SU-DHL-6 (cell line): ENCODE measurements around the gene FGF22.

Experiments
- H2AFZ ChIP-seq: fragments of 200-600 bp; sonication (generic); 2 replicates; pipeline ENCODE4 v1.6.1; 2014; ENCODE audit warnings: low read depth, mild to moderate bottlenecking, moderate library complexity, mixed read lengths, antibody characterized with exemption, low read length; ENCODE audit not compliant: severe bottlenecking
- H3F3A ChIP-seq: fragments of 200-600 bp; shearing (Covaris generic); 2 replicates; pipeline ENCODE4 v1.6.0; 2016; ENCODE audit warnings: antibody characterized with exemption, mild to moderate bottlenecking; ENCODE audit not compliant: insufficient read depth
- H3K27ac ChIP-seq: fragments of 200-600 bp; sonication (generic); 2 replicates; pipeline ENCODE4 v1.5.1; 2016; ENCODE audit warnings: low read depth, mild to moderate bottlenecking, low read length, moderate library complexity, mixed read lengths
- H3K27me3 ChIP-seq: fragments of 200-600 bp; sonication (generic), shearing (Covaris generic); 2 replicates; pipeline ENCODE4 v1.6.0; 2014; ENCODE audit warnings: mild to moderate bottlenecking, low read length
- H3K36me3 ChIP-seq: fragments of 200-600 bp; sonication (generic); 2 replicates; pipeline ENCODE4 v1.6.1; 2014; ENCODE audit warnings: mild to moderate bottlenecking, low read length, mixed read lengths
- H3K4me2 ChIP-seq: fragments of 300-600, 200-600 bp; shearing (Covaris generic), sonication (generic); 2 replicates; pipeline ENCODE4 v1.6.0; 2014; ENCODE audit warnings: low read length, low read depth, mild to moderate bottlenecking; ENCODE audit not compliant: poor library complexity, severe bottlenecking
- H3K4me3 ChIP-seq: fragments of 200-600 bp; sonication (generic); 2 replicates; pipeline ENCODE4 v1.5.1; 2014; ENCODE audit warnings: antibody characterized with exemption, low read length, mild to moderate bottlenecking, mixed read lengths; ENCODE audit not compliant: insufficient read depth, poor library complexity, severe bottlenecking
- H3K79me2 ChIP-seq: fragments of 200-600 bp; sonication (generic); 2 replicates; pipeline ENCODE4 v1.6.1; 2014; ENCODE audit warnings: mild to moderate bottlenecking, low read length, moderate library complexity; ENCODE audit not compliant: insufficient read depth
- H3K9ac ChIP-seq: fragments of 200-600 bp; sonication (generic); 2 replicates; pipeline ENCODE4 v1.7.0; 2014; ENCODE audit warnings: mild to moderate bottlenecking, low read length
- H3K9me2 ChIP-seq: fragments of 200-600 bp; sonication (generic); replicated peaks from 2 replicates; pipeline ENCODE4 v1.6.1; 2014; ENCODE audit warnings: low read length; ENCODE audit not compliant: insufficient read depth
- H3K9me3 ChIP-seq: fragments of 200-600 bp; sonication (generic); 2 replicates; pipeline ENCODE4 v1.6.1; 2014; ENCODE audit warnings: low read length, mixed read lengths; ENCODE audit not compliant: insufficient read depth
- H4K20me1 ChIP-seq: fragments of 200-600 bp; sonication (generic); 2 replicates; pipeline ENCODE4 v1.6.1; 2014; ENCODE audit warnings: low read depth, mild to moderate bottlenecking, antibody characterized with exemption, low read length, moderate library complexity, mixed read lengths
- EZH2phosphoT487 ChIP-seq: fragments of 200-600 bp; sonication (generic), shearing (Covaris generic); conservative IDR thresholded peaks from 2 replicates; pipeline ENCODE4 v1.6.1; 2018; ENCODE audit warnings: mild to moderate bottlenecking, antibody characterized with exemption, low read length, moderate library complexity, mixed read lengths
- TF ChIP-seq, protein P1 (sequence below): fragments of 200-600 bp; sonication (generic); IDR thresholded peaks from one replicate; pipeline ENCODE4 v1.5.1; 2017; ENCODE audit warnings: antibody characterized with exemption, mild to moderate bottlenecking, low read length, moderate library complexity; ENCODE audit not compliant: insufficient read depth, poor library complexity, severe bottlenecking

Gene FGF22

DNA sequence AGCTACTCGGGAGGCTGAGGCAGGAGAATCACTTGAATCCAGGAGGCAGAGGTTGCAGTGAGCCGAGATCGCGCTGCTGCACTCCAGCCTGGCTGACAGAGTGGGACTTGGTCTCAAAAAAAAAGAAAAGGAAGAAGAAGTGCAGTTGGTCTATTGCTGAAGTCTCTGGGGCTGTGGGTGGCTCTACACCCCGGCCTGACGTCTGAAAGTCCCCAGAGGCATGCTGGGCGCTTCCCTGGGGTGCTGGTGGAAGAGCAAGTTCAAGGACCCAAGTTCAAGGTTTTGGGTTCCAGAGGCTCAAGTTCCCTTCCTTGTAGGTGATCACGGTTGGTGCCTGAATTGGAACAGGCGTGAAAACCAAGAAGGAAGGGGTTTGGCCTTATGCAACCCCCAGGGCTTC is 46.2 kb upstream of the FGF22 start:
- Histone ChIP-seq H3K9ac (no peak overlapping the region), H3K4me3 (no peak overlapping the region), H3K79me2 (no peaks in the 10 kb centered on the region), H3K9me2 (no peaks in the 10 kb centered on the region), H4K20me1 (no peaks in the 10 kb centered on the region), H2AFZ (no peak overlapping the region), H3K27me3 (no peaks in the 10 kb centered on the region), H3K36me3 (no peaks in the 10 kb centered on the region), H3F3A (no peaks in the 10 kb centered on the region), H3K9me3 (no peaks in the 10 kb centered on the region), H3K27ac (no peak overlapping the region), H3K4me2 (no peak overlapping the region)
- TF ChIP-seq, protein P1, sequence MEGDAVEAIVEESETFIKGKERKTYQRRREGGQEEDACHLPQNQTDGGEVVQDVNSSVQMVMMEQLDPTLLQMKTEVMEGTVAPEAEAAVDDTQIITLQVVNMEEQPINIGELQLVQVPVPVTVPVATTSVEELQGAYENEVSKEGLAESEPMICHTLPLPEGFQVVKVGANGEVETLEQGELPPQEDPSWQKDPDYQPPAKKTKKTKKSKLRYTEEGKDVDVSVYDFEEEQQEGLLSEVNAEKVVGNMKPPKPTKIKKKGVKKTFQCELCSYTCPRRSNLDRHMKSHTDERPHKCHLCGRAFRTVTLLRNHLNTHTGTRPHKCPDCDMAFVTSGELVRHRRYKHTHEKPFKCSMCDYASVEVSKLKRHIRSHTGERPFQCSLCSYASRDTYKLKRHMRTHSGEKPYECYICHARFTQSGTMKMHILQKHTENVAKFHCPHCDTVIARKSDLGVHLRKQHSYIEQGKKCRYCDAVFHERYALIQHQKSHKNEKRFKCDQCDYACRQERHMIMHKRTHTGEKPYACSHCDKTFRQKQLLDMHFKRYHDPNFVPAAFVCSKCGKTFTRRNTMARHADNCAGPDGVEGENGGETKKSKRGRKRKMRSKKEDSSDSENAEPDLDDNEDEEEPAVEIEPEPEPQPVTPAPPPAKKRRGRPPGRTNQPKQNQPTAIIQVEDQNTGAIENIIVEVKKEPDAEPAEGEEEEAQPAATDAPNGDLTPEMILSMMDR, result no peak

DNA sequence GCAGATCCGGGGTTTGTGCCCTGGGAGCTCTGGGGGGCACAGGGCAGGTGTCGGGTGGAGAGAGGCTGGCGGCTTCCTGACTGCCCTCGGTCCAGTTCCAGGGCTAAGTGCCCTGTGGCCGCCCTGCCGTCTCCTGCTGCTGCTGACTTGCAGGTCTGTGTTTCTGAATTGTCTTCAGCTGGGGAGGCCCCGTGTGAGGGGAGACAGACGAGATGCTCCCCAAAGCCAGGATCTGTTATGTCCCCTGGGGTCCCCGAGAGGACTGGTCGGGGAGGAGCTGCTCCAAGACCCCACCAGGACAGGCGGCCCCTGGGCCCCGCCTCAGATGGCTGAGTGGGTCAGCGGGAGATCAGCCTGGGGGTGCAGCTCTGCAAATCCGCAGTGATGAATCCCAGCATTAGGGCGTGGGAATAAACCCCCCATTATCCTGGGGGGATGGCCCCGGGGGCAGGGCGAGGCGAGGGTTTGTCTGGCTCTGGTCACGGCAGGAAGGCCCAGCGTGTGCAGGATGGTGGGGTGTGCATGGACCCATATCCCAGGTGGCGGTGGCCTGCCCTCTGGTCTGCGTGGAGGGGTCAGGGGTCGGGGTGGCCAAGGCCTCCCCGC is 45.3 kb upstream of the FGF22 start:
- H3K9me3 ChIP-seq, result no peaks in the 10 kb centered on the region
- H3F3A ChIP-seq, result no peaks in the 10 kb centered on the region
- no peaks in the 10 kb centered on the region for H3K79me2 ChIP-seq
- H3K4me2 ChIP-seq, result no peak overlapping the region
- no peaks in the 10 kb centered on the region for H4K20me1 ChIP-seq
- no peaks in the 10 kb centered on the region for H3K9me2 ChIP-seq
- H3K36me3 ChIP-seq, result no peaks in the 10 kb centered on the region
- H3K27me3 ChIP-seq, result no peaks in the 10 kb centered on the region
- H3K9ac ChIP-seq, result no peak overlapping the region
- H3K4me3 ChIP-seq, result no peak overlapping the region
- H3K27ac ChIP-seq, result no peak overlapping the region
- H2AFZ ChIP-seq, result no peak overlapping the region
- TF ChIP-seq EZH2phosphoT487, result no peak
- TF ChIP-seq, protein P1, result no peak

- no peak overlapping the region for H3K4me3 ChIP-seq
- H3K4me2 ChIP-seq, result no peak overlapping the region
- H3F3A ChIP-seq, result no peaks in the 10 kb centered on the region
- no peak overlapping the region for H3K27ac ChIP-seq
- H2AFZ ChIP-seq, result no peak overlapping the region
- H3K9ac ChIP-seq, result no peak overlapping the region
- no peaks in the 10 kb centered on the region for H3K79me2 ChIP-seq
- H4K20me1 ChIP-seq, result no peaks in the 10 kb centered on the region
- H3K27me3 ChIP-seq, result no peaks in the 10 kb centered on the region
- no peaks in the 10 kb centered on the region for H3K36me3 ChIP-seq
- no peaks in the 10 kb centered on the region for H3K9me2 ChIP-seq
- no peak for TF ChIP-seq EZH2phosphoT487
- TF ChIP-seq, protein P1, result no peak
- H3K9me3 ChIP-seq, result no peaks in the 10 kb centered on the region
Measured at GRCh38 chr19:595326-596262, 44.1 kb upstream of the FGF22 start.
